HG02884 (cell line): ENCODE measurements around the gene RAB3B.

Experiments
- ATAC-seq: cut with Tn5 transposase; IDR thresholded peaks from one replicate; pipeline ENCODE4 v1.9.1; 2021; ENCODE audit warnings: mild to moderate bottlenecking, moderate library complexity; ENCODE audit not compliant: unreplicated experiment

The RAB3B gene

GRCh38 chr1:51957618-51958017 lies 32.9 kb downstream of the RAB3B start:
- no peak for ATAC-seq

DNA sequence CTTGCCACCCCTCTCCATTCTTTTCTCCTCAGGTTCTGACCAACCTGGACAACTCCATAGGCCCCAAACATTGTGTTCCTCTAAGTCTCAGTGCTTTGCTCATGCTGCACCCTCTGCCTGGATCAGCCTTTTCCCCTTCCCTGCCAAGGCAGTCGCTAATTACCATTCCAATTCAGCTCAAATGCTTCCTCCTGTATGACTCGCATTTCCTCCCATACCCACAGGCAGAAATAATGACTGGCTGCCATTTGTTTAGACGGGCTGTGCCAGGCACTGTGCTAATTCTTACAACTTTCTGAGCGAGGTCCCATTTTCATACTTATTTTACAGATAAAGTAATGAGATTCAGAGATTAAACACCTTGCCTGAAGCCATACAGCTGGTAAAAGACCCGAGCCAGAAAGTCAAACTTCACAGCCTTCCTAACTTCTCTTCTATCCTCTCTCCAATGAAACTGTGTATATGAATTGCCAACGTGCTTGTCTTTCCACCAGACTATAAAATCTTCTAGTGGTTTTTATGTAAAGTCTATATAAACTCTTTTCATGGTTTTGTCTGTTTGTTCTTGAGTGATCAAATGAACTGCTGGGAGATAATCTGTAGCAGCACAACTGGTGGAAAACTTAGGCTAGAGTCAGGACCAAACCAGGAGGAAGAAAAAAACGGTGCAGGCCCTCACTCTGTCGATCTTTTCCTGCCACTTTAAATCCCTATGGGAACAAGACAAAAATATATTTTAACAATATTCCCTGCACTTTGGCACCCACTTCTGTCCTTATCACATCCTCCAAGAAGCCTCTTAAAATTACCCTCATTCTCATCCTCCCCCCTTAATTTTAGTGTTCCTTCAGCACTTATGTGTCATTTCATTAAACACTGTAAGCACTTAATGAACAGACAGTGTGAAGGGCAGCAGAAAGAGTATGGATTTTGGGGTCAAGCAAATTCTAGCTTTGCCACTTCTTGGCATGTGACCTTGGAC lies 33.7 kb downstream of the RAB3B start:
- ATAC-seq = no peak

GRCh38 chr1:51955797-51956527 lies 34.5 kb downstream of the RAB3B start:
- ATAC-seq = no peak

DNA sequence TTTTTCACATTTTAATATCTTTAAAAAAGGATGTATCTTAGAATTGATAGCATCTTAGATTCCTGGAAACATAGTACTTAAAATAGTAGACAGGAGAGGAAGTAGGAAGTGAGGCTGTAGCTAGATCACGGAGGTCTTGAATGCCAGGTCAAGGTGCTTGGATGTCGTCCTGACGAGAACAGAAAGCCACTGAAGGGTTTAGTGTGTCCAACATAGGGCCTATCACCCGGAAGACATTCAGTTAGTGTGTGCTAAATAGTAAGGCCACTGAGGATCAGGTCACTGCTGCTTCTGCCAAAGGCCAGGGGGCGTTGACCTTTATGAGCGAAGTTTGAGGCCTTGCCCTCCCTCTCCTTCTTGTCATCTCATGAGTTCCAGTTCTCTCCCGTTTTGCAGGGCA lies 35.7 kb downstream of the RAB3B start:
- ATAC-seq = no peak

DNA sequence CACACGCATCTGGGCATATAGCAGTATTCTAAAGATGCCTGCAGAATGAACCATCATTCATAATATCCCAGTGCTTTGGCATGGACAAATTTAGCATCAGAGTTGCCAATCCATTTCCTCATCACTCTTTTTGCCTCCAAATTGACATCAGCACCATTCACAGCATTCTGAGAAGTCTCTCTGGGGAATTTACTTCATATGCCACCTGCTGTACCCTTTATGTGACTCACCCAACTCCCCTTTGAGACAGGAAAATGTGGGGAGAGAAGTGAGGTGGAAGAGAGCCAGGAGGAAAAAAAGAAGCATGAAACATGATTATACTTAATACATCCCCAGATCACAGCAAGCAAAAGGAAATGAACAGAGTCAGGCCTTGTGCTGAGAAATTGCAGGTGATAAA lies 37.4 kb downstream of the RAB3B start:
- ATAC-seq = no peak

DNA sequence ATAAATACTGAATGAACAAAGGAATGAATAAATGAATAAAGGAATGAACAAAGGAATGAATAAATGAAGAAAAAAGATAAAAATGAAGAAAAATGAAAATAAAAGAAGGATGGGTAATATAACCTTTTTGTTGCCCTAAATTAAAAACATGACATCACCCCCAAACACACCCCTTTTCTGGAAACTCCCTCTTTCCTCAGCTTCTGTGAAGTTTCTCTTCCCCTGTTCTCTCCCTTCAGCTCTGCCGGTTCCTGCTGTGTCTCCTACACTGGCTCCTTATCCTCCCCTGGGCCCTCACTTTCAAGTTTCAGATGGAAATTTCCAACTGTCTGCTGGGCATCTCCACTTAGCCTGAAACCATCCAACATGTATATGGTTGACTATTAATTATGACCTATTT lies 37.9 kb downstream of the RAB3B start:
- ATAC-seq = no peak

GRCh38 chr1:51950701-51951100 lies 39.8 kb downstream of the RAB3B start:
- ATAC-seq = no peak

DNA sequence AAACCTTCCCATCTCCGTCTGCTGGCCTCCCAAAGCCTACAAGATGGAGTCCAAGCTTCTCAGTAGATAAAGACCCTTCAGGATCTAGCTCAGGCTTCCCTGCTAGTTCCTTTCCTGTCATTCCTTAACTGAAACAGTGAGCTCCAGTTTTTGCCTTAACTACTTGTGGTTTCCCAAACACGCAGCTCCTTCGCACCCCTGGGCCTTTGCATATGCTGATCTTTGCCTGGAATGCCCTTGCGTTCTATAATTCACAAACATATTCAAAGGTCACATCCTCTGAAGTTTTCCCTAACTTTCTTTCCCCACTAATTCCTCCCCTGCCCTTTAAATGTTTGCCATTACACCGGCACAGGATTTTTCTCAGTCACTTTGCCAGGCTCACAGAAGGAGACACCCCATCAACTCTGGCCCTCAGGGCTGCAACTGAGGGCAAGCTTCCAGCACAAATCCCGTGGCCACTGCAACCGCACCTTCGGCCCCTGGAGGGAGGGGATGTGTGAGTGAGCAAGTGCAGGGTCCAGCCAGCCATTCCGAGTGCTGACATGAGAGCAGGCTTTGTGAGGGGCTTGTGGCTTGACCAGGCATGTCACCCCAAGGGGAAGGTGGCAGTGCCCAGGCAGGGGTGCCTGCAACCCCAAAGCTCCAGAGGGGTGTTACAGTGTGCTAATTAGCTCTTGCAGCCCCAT lies 41.3 kb downstream of the RAB3B start:
- ATAC-seq = no peak

DNA sequence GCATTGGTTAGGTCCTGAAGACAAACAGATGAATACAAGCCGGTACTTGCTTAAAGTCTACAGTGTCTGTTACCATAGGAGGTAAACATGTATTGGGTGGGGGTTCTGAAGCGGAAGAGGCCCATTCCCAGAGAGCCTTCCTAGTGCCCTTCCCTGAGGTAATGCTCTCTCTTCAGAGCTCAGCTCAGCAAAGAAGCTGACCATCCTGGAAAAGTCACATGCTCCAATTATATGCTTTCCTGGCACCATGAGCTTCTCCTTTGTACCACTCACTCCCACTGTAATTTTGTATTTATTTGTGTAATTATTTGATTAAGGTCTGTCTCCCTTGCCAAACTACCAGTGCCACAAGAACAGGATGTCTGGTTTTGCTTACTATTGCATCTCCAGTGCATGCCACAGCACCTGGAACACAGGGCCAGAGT lies 42.0 kb downstream of the RAB3B start:
- no peak for ATAC-seq

DNA sequence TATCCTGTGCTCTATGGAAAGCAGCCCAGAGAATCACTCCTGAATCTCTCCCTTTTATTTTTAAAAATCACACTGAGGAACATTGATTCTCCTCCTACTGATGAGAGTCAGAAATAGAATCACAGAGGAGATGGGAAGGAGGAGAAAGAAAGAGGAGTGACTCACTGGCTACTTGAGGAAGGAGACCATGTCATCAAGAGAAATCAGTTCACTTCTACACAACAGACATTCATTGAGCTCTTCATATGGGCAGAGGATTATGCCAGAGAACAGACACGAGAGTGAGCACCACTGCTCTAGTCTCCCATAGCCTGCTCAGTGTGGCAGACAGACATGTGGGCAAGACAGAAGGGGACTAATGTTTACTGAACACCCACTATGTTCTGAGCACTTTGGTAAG lies 44.2 kb downstream of the RAB3B start:
- ATAC-seq = no peak

DNA sequence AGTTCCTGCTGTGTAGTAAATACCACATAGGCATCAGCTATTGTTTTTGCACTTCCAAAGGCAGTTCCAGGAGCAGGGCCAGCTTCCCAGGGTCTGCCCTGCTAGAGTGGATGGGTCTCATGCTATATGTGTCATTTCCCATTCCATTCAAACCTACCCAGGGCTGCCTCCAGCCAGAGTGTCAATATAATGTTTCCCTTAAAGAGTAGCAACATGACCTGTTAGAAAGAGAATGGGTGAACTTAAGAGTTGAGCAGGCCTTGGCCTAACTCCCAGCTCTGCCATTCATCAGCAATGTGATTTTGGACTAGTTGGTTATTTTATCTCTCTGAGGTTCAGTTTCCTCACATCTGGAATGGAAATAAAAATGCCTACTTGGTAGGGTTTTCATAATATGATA lies 44.9 kb downstream of the RAB3B start:
- no peak for ATAC-seq

DNA sequence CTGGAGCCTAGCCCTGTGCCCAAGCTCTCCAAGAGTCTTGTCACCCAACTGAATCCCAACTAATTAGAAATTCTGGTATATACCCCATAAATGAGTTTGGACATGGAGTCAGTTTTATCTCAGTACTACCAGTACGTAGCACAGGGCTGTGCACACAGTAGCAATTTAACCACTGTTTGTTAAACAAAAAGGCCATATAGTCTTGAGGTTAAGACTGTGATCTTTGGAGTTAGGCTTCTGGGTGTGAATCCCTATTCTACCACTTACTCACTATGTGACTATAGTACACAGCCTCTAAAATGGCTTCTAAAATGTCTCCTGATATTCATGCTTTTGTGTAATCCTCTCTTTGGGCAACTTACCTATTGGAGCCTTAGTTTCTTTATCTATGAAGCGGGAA lies 48.2 kb downstream of the RAB3B start:
- no peak for ATAC-seq

DNA sequence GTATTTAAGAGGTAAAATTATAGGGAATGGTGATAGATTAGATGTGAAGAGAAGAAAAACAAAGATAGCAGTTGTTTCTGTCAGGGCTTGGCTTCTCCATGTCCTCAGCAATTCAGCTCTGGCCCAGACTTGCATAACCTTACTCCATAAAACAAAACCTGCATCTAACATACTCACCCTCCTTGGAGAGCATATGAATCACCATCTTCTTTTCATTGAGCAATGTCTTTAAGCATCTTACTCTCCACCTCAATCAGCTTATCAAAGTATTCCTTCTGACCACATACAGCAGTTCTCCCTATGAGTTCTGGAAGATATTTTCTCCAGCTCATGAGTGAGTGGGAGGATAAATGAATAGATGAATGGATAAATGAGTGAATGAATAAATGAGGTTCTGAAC lies 49.0 kb downstream of the RAB3B start:
- no peak for ATAC-seq

DNA sequence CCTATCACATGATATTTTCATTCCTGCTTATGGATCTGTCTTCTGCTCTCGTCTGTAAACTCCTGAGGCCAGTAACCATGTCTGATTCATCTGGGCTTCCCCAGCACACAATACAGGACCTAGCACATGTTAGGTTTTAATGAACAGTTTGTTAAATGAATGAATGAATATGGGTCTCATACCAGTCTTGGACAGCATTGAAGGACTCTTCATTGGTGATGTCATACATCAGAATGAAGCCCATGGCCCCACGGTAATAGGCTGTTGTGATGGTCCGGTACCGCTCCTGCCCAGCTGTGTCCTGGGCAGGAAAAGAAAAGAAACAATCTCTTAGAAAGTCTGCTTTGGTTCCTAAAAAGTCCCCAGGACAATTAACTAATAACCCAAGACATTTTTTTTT lies 53.4 kb downstream of the RAB3B start:
- no peak for ATAC-seq

DNA sequence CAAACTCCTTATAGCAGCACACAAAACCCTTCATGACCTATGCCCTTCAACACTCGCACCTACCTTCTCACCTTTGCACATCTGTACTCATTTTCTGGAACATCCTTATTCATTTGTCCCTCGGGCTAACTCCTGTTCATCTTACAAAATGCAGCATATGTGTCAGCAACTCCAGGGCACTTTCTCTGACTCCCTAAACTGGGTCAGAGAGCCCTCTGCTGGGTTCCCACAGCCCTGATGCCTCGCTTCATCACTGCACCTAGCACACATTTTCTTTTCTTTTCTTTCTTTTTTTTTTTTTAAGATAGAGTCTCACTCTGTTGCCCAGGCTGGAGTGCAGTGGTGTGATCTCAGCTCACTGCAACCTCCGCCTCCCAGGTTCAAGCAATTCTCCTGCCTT lies 54.0 kb downstream of the RAB3B start:
- ATAC-seq = no peak

GRCh38 chr1:51933344-51933743 lies 57.2 kb downstream of the RAB3B start:
- ATAC-seq = no peak

DNA sequence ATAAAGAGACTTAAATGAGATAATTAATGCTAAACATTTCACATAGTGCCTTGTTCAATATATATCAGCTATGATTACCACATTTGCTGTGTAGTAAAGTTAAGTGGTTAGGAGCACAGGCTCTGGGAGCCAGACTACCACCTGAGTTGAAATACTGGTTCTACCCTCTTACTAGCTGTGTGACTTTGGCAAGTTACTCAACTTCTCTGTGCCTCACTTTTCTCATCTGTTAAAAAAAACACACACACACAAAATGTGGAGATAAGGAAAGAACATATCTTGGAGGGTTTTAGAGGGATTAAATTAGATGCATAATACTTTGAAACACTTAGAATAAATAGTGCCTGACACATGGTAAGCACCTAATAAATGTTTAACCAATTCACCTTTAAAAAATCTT lies 60.2 kb downstream of the RAB3B start:
- no peak for ATAC-seq

GRCh38 chr1:51928896-51929295 lies 61.6 kb downstream of the RAB3B start:
- no peak for ATAC-seq

DNA sequence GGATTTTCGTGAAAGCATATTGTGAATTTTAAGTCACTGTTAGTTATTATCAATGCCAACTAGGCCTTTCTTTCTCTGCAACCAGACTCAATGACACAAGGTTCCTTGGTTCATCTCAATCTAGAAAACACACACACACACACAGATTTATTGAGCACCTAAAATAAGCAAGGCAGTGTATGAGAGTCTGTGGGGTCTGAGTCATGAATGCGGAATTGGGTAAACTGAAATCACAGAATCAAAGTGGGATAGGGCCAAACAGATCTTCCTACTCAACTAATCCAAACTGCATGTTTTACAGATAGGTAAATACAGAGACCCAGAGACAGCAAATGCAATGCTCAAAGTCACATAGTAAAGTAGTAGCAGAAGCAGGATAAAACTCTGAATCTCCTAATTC lies 63.5 kb downstream of the RAB3B start:
- no peak for ATAC-seq

GRCh38 chr1:51926171-51926812 lies 64.2 kb downstream of the RAB3B start:
- ATAC-seq = no peak

GRCh38 chr1:51924455-51924854 lies 66.0 kb downstream of the RAB3B start:
- no peak for ATAC-seq
